ENCODE results near the gene GRIN3B.

- TF ChIP-seq, protein P1, sequence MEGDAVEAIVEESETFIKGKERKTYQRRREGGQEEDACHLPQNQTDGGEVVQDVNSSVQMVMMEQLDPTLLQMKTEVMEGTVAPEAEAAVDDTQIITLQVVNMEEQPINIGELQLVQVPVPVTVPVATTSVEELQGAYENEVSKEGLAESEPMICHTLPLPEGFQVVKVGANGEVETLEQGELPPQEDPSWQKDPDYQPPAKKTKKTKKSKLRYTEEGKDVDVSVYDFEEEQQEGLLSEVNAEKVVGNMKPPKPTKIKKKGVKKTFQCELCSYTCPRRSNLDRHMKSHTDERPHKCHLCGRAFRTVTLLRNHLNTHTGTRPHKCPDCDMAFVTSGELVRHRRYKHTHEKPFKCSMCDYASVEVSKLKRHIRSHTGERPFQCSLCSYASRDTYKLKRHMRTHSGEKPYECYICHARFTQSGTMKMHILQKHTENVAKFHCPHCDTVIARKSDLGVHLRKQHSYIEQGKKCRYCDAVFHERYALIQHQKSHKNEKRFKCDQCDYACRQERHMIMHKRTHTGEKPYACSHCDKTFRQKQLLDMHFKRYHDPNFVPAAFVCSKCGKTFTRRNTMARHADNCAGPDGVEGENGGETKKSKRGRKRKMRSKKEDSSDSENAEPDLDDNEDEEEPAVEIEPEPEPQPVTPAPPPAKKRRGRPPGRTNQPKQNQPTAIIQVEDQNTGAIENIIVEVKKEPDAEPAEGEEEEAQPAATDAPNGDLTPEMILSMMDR (conservative IDR thresholded peaks at IDR 0.05; ENCODE audit: low read depth, low read length), result no peak
- TF ChIP-seq POLR2A (IDR thresholded peaks at IDR 0.05; ENCODE audit: low read depth, low read length) (no peak), RAD21 (IDR thresholded peaks at IDR 0.05; ENCODE audit: low read length) (no peak), MXI1 (IDR thresholded peaks at IDR 0.05; ENCODE audit: borderline replicate concordance, low read depth, low read length) (no peak), CEBPB (IDR thresholded peaks at IDR 0.05; ENCODE audit: low read depth, low read length) (no peak), RFX5 (IDR thresholded peaks at IDR 0.05; ENCODE audit: low read depth, low read length) (no peak)
Measured at GRCh38 chr19:1037621-1038064, 37.4 kb downstream of the GRIN3B start.

Data from IMR-90 (cell line).